ENCODE measurements around the gene PIP5K1B.

DNA sequence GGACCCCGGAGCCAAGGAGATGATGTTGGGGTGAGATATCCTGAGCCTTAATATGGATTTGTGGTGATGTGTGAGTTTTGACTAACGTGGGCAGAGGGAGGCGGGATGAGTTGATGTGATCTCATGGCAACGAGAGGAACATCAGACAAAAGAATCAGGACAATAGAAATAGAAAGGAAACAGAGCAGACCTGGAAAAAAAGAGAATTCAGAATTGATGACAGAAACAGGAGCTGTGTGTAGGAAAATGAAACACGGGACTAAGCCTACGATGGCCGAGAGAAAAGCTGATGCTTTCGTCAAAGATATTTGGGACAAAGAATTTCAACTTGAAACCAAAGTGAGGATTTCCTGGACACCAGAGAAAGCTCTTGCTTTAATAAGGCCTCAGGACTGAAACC, 298.0 kb downstream of the PIP5K1B start:
- TF ChIP-seq, protein P1, sequence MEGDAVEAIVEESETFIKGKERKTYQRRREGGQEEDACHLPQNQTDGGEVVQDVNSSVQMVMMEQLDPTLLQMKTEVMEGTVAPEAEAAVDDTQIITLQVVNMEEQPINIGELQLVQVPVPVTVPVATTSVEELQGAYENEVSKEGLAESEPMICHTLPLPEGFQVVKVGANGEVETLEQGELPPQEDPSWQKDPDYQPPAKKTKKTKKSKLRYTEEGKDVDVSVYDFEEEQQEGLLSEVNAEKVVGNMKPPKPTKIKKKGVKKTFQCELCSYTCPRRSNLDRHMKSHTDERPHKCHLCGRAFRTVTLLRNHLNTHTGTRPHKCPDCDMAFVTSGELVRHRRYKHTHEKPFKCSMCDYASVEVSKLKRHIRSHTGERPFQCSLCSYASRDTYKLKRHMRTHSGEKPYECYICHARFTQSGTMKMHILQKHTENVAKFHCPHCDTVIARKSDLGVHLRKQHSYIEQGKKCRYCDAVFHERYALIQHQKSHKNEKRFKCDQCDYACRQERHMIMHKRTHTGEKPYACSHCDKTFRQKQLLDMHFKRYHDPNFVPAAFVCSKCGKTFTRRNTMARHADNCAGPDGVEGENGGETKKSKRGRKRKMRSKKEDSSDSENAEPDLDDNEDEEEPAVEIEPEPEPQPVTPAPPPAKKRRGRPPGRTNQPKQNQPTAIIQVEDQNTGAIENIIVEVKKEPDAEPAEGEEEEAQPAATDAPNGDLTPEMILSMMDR (conservative IDR thresholded peaks at IDR 0.05; ENCODE audit: low read depth in 2 of 2), result no peak
- TF ChIP-seq EZH2 (IDR thresholded peaks at IDR 0.05; ENCODE audit: low read depth, unreplicated experiment) (no peak), POLR2AphosphoS5 (IDR thresholded peaks at IDR 0.05; ENCODE audit: low read depth) (no peak), ZNF114 (CRISPR knock-in tag; IDR thresholded peaks at IDR 0.05) (no peak), STAT1 (IDR thresholded peaks at IDR 0.05; ENCODE audit: unreplicated experiment) (no peak), EZH2phosphoT487 (IDR thresholded peaks at IDR 0.05; ENCODE audit: unreplicated experiment) (no peak), NANOG (IDR thresholded peaks at IDR 0.05; ENCODE audit: borderline replicate concordance) (no peak)

Measured in GM23338 (cell line).